Femur (tissue), 1 donor: ENCODE measurements around the gene EPB41L2.
"Not testable (repeated sequence)": the region's sequence is repeated elsewhere in the genome, so short reads cannot be mapped to it uniquely, and the experiment has no call there.

Experiments used
- DNase-seq: peaks from one replicate; pipeline ENCODE4 v3.0.0-alpha.2; 2017

EPB41L2 gene

GRCh38 chr6:130936933-130937332 is 126.1 kb downstream of the EPB41L2 start:
- no peak for DNase-seq

GRCh38 chr6:130935978-130936377 is 127.1 kb downstream of the EPB41L2 start:
- DNase-seq, result no peak

DNA sequence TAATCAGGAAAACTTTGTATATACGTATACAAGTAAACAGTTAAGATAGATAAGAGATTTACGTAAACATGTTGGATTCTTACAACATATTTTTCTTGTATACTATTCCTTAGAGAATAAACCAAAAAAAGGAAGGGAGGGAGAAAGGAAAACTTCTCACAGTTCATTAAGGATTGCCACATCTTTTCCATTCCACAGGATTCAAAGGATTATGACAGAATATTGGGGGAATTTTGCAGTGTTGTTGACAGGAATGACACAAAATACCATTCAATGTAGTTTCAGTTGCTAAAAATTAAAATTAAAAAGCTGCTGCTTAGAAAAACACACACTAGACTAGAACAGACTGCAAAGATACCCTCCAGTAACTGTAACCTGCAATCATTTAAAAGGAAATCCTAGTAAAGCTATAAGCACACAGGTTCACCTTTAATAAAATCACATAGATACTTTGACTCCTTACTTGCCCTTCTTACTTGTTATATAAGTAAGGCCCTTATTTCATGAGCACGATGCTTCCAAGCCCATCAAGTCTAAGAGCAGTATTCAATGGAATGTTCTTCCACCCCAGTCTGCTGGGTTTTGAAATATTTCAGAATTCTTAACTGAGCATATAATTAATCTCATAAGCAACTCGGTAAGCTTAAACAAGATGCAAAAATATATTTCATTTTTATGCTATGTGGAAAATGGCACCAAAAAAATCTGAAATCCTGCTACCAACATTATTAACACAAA is 128.0 kb downstream of the EPB41L2 start:
- no peak for DNase-seq

GRCh38 chr6:130933712-130934200 is 129.3 kb downstream of the EPB41L2 start:
- peak; percentile 55 for DNase-seq

- DNase-seq, result no peak
Measured at GRCh38 chr6:130932921-130933320, 130.1 kb downstream of the EPB41L2 start.

DNA sequence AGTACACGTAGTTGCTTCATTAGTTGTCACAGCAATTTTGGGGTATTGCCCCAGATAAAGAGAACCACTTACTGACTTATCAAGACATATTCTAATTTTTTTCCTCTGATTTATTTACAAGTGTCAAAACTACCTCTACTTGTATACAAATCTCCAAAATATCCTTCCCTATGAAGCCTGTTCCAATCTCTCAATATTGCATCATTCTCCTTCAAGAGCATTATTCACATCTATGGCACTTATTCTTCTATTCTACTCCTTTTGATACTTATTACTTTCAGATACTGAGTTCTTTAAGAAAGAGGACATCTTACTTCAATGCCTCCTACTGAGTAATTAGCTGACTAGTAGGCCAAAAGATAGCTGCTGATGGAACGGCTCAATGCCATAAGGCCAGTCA is 130.6 kb downstream of the EPB41L2 start:
- DNase-seq, result no peak

DNA sequence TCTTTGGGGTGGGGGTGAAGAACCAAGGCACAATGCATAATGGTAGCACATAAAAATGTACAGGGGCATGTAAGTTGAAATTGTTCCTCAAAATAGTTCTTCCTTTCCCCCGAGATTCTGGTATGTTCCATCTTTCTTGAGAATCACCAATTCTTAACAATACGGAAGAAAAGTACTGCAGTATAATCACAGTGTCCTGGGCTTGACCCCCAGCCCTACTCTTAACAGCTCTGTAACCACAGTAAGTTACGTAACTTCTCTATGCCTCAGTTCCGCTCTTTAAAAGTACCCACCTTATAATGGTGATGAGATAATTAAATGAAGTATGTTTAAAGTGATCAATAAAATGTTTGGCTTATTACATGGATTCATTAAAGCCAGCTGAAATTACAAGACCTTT is 131.4 kb downstream of the EPB41L2 start:
- no peak for DNase-seq

- DNase-seq, result no peak
Measured at GRCh38 chr6:130929036-130929678, 133.9 kb downstream of the EPB41L2 start.

GRCh38 chr6:130928158-130928912 is 134.7 kb downstream of the EPB41L2 start:
- no peak for DNase-seq

- DNase-seq, result no peak
Measured at GRCh38 chr6:130927305-130927704, 135.7 kb downstream of the EPB41L2 start.

GRCh38 chr6:130923350-130923749 is 139.7 kb downstream of the EPB41L2 start:
- no peak for DNase-seq

GRCh38 chr6:130922922-130923321 is 140.1 kb downstream of the EPB41L2 start:
- DNase-seq, result no peak

DNA sequence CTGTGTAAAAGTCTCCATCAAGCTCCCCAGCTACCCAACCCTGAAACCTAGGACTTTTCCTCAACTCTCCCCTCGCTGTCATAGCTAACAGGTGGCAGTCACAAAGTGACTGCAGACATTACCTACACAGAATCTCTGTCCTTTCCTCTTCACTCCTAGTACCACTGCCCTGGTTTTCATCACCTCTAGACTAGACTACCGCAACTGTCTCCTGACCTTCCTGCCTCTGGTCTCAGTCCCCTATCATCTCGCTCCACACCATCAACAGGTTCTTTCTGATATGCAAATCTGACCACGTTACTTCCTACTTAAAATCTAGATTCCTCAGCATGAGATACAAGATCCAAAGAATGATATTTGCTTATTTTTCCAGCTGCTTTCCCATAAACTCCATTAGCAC is 142.1 kb downstream of the EPB41L2 start:
- DNase-seq, result no peak

DNA sequence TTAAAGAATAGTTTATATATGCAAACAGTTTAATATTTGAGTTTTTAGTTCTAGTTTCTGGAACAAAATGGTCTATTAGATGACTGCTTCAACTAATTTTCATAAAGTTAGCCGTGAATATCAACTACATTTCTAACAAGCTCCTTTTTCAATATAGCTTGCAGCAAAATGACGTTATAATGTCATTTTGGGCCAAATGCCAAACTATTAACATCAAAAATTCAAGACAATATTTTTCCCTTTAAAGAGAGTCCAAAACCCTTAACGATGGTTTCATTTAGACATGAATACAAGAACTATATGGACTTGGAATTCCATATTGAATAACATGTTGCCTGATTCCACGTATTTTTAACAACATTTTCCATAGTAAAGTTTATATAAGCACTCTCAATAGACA is 144.9 kb downstream of the EPB41L2 start:
- no peak for DNase-seq

DNA sequence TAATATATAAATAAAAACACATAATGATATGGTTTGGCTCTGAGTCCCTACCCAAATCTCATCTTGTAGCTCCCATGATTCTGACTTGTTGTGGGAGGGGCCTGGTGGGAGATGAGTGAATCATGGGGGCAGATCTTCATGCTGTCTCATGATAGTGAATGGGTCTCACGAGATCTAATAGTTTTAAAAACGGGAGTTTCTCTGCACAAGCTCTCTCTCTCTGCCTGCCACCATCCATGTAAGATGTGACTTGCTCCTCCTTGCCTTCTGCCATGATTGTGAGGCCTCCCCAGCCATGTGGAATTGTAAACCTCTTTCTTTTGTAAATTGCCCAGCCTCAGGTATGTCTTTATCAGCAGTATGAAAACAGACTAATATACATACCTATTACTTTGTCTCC is 147.4 kb downstream of the EPB41L2 start:
- not testable (repeated sequence) for DNase-seq

DNA sequence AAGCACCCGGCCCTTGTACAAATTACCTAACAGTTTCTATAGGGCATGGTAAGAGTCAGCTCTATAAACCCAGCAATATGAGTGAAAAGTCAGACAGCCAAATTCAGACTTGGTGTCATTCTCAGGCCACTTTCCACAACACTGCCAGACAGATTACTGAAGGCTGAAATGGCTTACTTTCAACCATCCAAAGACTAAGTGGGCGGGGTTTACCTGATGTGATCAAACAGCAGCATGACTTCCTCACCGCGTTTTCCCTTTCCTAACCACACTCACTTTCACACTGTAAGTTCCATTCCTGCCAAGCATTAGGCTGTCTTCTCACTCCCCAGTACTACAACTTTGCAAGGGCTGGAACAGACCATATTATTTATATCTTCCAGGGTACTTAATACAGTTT is 149.9 kb downstream of the EPB41L2 start:
- DNase-seq, result no peak

- DNase-seq, result peak; percentile 59
Measured at GRCh38 chr6:130912434-130912833, 150.6 kb downstream of the EPB41L2 start.

GRCh38 chr6:130908958-130909357 is 154.1 kb downstream of the EPB41L2 start:
- DNase-seq, result no peak

GRCh38 chr6:130908188-130908587 is 154.9 kb downstream of the EPB41L2 start:
- no peak for DNase-seq

DNA sequence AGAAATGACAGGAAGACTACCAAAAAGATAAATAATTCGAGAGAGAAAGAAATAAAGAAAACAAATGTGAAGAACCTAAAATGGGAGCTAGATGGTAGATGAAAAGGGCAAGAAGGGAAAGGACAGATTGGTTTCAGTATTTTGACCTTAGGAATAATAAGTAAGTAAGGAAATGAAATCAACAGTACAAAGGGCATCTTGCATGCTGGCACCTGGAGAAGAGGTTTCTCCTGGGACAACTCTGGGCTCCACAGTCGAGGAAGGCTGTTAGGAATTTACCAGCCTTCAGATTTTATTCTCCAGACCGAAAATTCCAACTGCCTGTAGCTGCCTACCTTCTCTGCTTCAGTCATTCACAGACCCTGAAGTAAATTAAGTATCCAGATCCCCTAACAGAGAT is 155.4 kb downstream of the EPB41L2 start:
- DNase-seq, result no peak

- no peak for DNase-seq
Measured at GRCh38 chr6:130906736-130907381, 156.2 kb downstream of the EPB41L2 start.

- no peak for DNase-seq
Measured at GRCh38 chr6:130903602-130904001, 159.4 kb downstream of the EPB41L2 start.

DNA sequence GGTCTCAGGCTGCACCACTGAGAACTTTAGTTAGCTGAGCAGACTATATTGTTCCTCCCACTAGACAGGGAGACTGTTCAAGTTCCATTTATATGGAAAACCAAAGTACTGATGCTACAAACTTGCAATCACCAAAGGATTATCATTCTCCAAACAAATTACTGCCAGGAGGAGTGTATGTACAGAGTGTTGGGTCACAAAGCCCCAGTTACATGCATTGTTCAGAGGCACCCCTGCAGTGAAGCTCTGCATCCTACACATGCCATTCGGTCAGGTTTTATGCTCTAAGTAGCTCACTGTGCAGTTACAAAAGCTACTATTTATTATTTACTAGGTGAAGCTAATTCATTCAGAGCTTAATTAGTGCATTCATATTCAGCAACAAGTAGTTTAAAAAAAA is 160.0 kb downstream of the EPB41L2 start:
- DNase-seq, result no peak
